Neural cell (in vitro differentiated cells): ENCODE measurements around the gene NR1I3. TPM values are rescaled to one million over a fixed set of nuclear protein-coding genes. Genes with fewer than 3 reads are reported as not detected.

Experiments used
- H2AFZ ChIP-seq: fragments of 200-600, 300-800 bp; sonication (generic), shearing (Covaris generic); 2 replicates; pipeline ENCODE4 v1.6.0; 2014; ENCODE audit warnings: low read depth, mild to moderate bottlenecking, antibody characterized with exemption, low read length, moderate library complexity
- H3F3A ChIP-seq: fragments of 200-600 bp; shearing (Covaris generic); 2 replicates; pipeline ENCODE4 v1.6.1; 2016; ENCODE audit warnings: mild to moderate bottlenecking, moderate library complexity, mixed read lengths, antibody characterized with exemption, low read length; ENCODE audit not compliant: insufficient read depth, poor library complexity, severe bottlenecking
- H3K27ac ChIP-seq: fragments of 200-600, 300-800 bp; sonication (generic), shearing (Covaris generic); 2 replicates; pipeline ENCODE4 v1.5.1; 2014; ENCODE audit warnings: mild to moderate bottlenecking, low read length, moderate library complexity
- H3K27me3 ChIP-seq: fragments of 300-800, 200-600 bp; sonication (generic), shearing (Covaris generic); 2 replicates; pipeline ENCODE4 v1.6.0; 2014; ENCODE audit warnings: mild to moderate bottlenecking, low read depth, low read length, moderate library complexity; ENCODE audit not compliant: insufficient read depth
- H3K36me3 ChIP-seq: fragments of 300-800, 200-600 bp; sonication (generic), shearing (Covaris generic); 2 replicates; pipeline ENCODE4 v1.5.1; 2014; ENCODE audit warnings: mild to moderate bottlenecking, antibody characterized with exemption, low read length, moderate library complexity; ENCODE audit not compliant: insufficient read depth
- H3K4me2 ChIP-seq: fragments of 300-800, 200-600 bp; sonication (generic), shearing (Covaris generic); 2 replicates; pipeline ENCODE4 v1.6.0; 2014; ENCODE audit warnings: mild to moderate bottlenecking, low read length
- H3K4me3 ChIP-seq: fragments of 300-800, 200-600 bp; sonication (generic), shearing (Covaris generic); 2 replicates; pipeline ENCODE4 v1.5.1; 2014; ENCODE audit warnings: mild to moderate bottlenecking, low read length, moderate library complexity
- H3K79me2 ChIP-seq: fragments of 200-600 bp; shearing (Covaris generic); replicated peaks from 2 replicates; pipeline ENCODE4 v1.6.0; 2014; ENCODE audit warnings: mild to moderate bottlenecking, low read length, moderate library complexity; ENCODE audit not compliant: insufficient read depth
- H3K9ac ChIP-seq: fragments of 300-800, 200-600 bp; sonication (generic), shearing (Covaris generic); 2 replicates; pipeline ENCODE4 v1.6.1; 2016; ENCODE audit warnings: mild to moderate bottlenecking, low read length, mixed read lengths
- H3K9me2 ChIP-seq: fragments of 200-600 bp; shearing (Covaris generic); 2 replicates; pipeline ENCODE4 v1.6.1; 2016; ENCODE audit warnings: mild to moderate bottlenecking, low read length, mixed read lengths; ENCODE audit not compliant: insufficient read depth
- H3K9me3 ChIP-seq: fragments of 200-600, 300-800 bp; sonication (generic), shearing (Covaris generic); 2 replicates; pipeline ENCODE4 v1.6.1; 2016; ENCODE audit warnings: mild to moderate bottlenecking, mixed run types, low read length, moderate library complexity, mixed read lengths
- H4K20me1 ChIP-seq: fragments of 200-600 bp; shearing (Covaris generic); 2 replicates; pipeline ENCODE4 v1.6.1; 2016; ENCODE audit warnings: mild to moderate bottlenecking, mixed run types; ENCODE audit not compliant: insufficient read depth
- EP300 ChIP-seq: fragments of 450-650 bp; conservative IDR thresholded peaks from 2 replicates; pipeline ENCODE4 v1.6.1; 2014; ENCODE audit warnings: antibody characterized with exemption, mild to moderate bottlenecking, moderate library complexity; ENCODE audit not compliant: poor library complexity, severe bottlenecking
- EZH2 ChIP-seq: fragments of 200-600, 300-800 bp; shearing (Covaris generic), sonication (generic); IDR thresholded peaks from 2 replicates; pipeline ENCODE4 v1.6.1; 2014; ENCODE audit warnings: antibody characterized with exemption, low read length, borderline replicate concordance, mild to moderate bottlenecking; ENCODE audit not compliant: insufficient read depth, poor library complexity, severe bottlenecking
- MXI1 ChIP-seq: fragments of 450-650 bp; conservative IDR thresholded peaks from 2 replicates; pipeline ENCODE4 v1.6.1; 2014; ENCODE audit warnings: antibody characterized with exemption, mild to moderate bottlenecking; ENCODE audit not compliant: poor library complexity, severe bottlenecking
- POLR2AphosphoS5 ChIP-seq: IDR thresholded peaks from 2 replicates; pipeline ENCODE4 v1.6.1; 2012
- RAD21 ChIP-seq: fragments of 450-650 bp; conservative IDR thresholded peaks from 2 replicates; pipeline ENCODE4 v1.6.1; 2014; ENCODE audit warnings: antibody characterized with exemption, mild to moderate bottlenecking, moderate library complexity
- SMC3 ChIP-seq: fragments of 450-650 bp; conservative IDR thresholded peaks from 2 replicates; pipeline ENCODE4 v1.6.1; 2014; ENCODE audit warnings: antibody characterized with exemption, mild to moderate bottlenecking, moderate library complexity; ENCODE audit not compliant: poor library complexity
- TAF1 ChIP-seq: IDR thresholded peaks from 2 replicates; pipeline ENCODE4 v1.6.1; 2012; ENCODE audit warnings: low read depth
- polyA plus RNA-seq: library from polyadenylated mRNA; depleted of rRNA; stranded (reverse); fragments of >200 nt; gene quantifications from 2 replicates; pipeline ENCODE4 v1.2.3, GENCODE V29; 2014
- TF ChIP-seq, protein P1 (sequence below): fragments of 450-650 bp; IDR thresholded peaks from 2 replicates; pipeline ENCODE4 v1.5.1; 2014; ENCODE audit warnings: antibody characterized with exemption, mild to moderate bottlenecking, moderate library complexity; ENCODE audit not compliant: poor library complexity, severe bottlenecking
- TF ChIP-seq, protein P2 (sequence below): IDR thresholded peaks from 2 replicates; pipeline ENCODE4 v1.6.1; 2012; ENCODE audit warnings: borderline replicate concordance

NR1I3 gene
- polyA plus RNA-seq, 1 donor from 2014 or later: not detected

DNA sequence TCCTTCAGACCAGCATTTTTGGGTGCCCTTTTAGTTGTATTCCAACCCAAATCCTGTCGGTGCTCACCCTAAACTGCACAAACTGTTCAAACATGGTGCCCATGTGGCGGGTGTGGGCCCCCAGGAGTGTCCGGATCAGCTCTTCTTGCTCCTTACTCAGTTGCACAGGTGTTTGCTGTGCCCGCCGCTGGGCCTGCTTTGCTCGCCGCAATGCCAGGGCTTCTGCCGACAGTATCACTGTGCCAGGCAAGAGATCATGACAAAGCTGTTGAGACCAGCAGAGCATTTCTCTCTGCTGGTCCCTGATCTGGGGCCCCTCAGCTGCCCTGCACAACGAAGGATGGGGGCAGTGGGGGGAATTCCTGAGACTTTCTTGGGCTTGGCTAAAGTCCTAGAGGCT is 4.9 kb downstream of the NR1I3 start:
- no peaks in the 10 kb centered on the region for H3K9me3 ChIP-seq
- H3F3A ChIP-seq: no peaks in the 10 kb centered on the region
- H3K79me2 ChIP-seq: no peaks in the 10 kb centered on the region
- no peaks in the 10 kb centered on the region for H3K36me3 ChIP-seq
- no peak overlapping the region for H3K4me3 ChIP-seq
- no peak overlapping the region for H3K9ac ChIP-seq
- TF ChIP-seq, protein P1, sequence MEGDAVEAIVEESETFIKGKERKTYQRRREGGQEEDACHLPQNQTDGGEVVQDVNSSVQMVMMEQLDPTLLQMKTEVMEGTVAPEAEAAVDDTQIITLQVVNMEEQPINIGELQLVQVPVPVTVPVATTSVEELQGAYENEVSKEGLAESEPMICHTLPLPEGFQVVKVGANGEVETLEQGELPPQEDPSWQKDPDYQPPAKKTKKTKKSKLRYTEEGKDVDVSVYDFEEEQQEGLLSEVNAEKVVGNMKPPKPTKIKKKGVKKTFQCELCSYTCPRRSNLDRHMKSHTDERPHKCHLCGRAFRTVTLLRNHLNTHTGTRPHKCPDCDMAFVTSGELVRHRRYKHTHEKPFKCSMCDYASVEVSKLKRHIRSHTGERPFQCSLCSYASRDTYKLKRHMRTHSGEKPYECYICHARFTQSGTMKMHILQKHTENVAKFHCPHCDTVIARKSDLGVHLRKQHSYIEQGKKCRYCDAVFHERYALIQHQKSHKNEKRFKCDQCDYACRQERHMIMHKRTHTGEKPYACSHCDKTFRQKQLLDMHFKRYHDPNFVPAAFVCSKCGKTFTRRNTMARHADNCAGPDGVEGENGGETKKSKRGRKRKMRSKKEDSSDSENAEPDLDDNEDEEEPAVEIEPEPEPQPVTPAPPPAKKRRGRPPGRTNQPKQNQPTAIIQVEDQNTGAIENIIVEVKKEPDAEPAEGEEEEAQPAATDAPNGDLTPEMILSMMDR: no peak
- TF ChIP-seq MXI1 (no peak), POLR2AphosphoS5 (no peak), SMC3 (no peak), EP300 (no peak), TAF1 (no peak), RAD21 (no peak), EZH2 (no peak)
- TF ChIP-seq, protein P2, sequence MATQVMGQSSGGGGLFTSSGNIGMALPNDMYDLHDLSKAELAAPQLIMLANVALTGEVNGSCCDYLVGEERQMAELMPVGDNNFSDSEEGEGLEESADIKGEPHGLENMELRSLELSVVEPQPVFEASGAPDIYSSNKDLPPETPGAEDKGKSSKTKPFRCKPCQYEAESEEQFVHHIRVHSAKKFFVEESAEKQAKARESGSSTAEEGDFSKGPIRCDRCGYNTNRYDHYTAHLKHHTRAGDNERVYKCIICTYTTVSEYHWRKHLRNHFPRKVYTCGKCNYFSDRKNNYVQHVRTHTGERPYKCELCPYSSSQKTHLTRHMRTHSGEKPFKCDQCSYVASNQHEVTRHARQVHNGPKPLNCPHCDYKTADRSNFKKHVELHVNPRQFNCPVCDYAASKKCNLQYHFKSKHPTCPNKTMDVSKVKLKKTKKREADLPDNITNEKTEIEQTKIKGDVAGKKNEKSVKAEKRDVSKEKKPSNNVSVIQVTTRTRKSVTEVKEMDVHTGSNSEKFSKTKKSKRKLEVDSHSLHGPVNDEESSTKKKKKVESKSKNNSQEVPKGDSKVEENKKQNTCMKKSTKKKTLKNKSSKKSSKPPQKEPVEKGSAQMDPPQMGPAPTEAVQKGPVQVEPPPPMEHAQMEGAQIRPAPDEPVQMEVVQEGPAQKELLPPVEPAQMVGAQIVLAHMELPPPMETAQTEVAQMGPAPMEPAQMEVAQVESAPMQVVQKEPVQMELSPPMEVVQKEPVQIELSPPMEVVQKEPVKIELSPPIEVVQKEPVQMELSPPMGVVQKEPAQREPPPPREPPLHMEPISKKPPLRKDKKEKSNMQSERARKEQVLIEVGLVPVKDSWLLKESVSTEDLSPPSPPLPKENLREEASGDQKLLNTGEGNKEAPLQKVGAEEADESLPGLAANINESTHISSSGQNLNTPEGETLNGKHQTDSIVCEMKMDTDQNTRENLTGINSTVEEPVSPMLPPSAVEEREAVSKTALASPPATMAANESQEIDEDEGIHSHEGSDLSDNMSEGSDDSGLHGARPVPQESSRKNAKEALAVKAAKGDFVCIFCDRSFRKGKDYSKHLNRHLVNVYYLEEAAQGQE: no peak
- H3K9me2 ChIP-seq: no peaks in the 10 kb centered on the region
- no peaks in the 10 kb centered on the region for H4K20me1 ChIP-seq
- no peaks in the 10 kb centered on the region for H3K27me3 ChIP-seq
- no peak overlapping the region for H3K27ac ChIP-seq
- no peak overlapping the region for H3K4me2 ChIP-seq
- H2AFZ ChIP-seq: no peak overlapping the region

DNA sequence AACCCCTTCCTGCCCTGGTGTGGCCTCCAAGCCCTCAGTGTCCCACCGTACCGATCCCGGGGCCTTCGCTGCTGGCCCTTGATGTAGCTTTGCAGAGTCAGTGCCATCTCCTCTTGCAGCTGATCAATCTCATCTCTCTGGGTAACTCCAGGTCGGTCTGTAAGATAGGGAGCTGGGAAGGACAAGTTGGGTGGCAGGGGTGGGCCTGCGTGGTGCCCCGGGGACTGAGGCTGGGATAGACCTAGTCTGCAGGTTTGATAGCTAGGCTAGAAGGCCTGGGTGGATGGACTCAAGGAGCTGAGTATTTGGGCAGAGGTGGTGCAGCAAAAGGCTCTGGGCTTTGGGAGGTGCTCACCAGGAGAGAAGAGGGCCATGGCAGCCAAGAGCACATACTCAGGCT is 7.2 kb downstream of the NR1I3 start:
- H3K9ac ChIP-seq: no peak overlapping the region
- H3K27ac ChIP-seq: no peak overlapping the region
- no peak overlapping the region for H3K4me3 ChIP-seq

More for the DNA sequence above, 7.2 kb downstream of the NR1I3 start:
- Histone ChIP-seq H4K20me1 (no peaks in the 10 kb centered on the region), H3K79me2 (peaks cover 2% of the 10 kb centered on the region), H3K9me3 (no peaks in the 10 kb centered on the region), H2AFZ (no peak overlapping the region), H3K27me3 (no peaks in the 10 kb centered on the region), H3K4me2 (no peak overlapping the region), H3F3A (no peaks in the 10 kb centered on the region), H3K9me2 (no peaks in the 10 kb centered on the region), H3K36me3 (no peaks in the 10 kb centered on the region)
- TF ChIP-seq RAD21 (no peak), TAF1 (no peak), MXI1 (no peak), SMC3 (no peak), EP300 (no peak), EZH2 (no peak), POLR2AphosphoS5 (no peak)
- TF ChIP-seq, protein P1: no peak
- TF ChIP-seq, protein P2: no peak
